Small intestine (tissue), 7 donors: Measurements from ENCODE around the gene TEX28. TPM values are rescaled to one million over a fixed set of nuclear protein-coding genes. Genes with fewer than 3 reads are reported as not detected.
"Not testable (repeated sequence)": the region's sequence is repeated elsewhere in the genome, so short reads cannot be mapped to it uniquely, and the experiment has no call there.

ENCODE experiments used
- DNase-seq, 2 donors: peaks; one replicate each; pipeline versions ENCODE4 v3.0.0 to v3.0.0-alpha.2; 2013
- FAIRE-seq: peaks from 2 replicates; lab custom pipeline; 2012; peaks lifted over from hg19 to GRCh38; lab: Jason Lieb, UNC
- H3K27ac ChIP-seq, 3 donors: one replicate each; pipeline ENCODE4 v1.5.1; 2013; ENCODE audit warnings: low read length in 2 of 3, mild to moderate bottlenecking in 2 of 3, control low read depth in 1 of 3, inconsistent platforms in 1 of 3, low read depth in 1 of 3, moderate library complexity in 1 of 3
- H3K27me3 ChIP-seq, 3 donors: one replicate each; pipeline ENCODE4 v1.6.1; 2013; ENCODE audit warnings: low read length in 3 of 3, inconsistent platforms in 1 of 3; ENCODE audit not compliant: control insufficient read depth in 3 of 3, insufficient read depth in 3 of 3
- H3K36me3 ChIP-seq, 3 donors: one replicate each; pipeline ENCODE4 v1.6.1; 2013; ENCODE audit warnings: low read length in 3 of 3, inconsistent platforms in 1 of 3, low read depth in 1 of 3, mild to moderate bottlenecking in 1 of 3, moderate library complexity in 1 of 3; ENCODE audit not compliant: control insufficient read depth in 3 of 3, insufficient read depth in 2 of 3
- H3K4me1 ChIP-seq, 3 donors: one replicate each; pipeline ENCODE4 v1.6.1; 2013; ENCODE audit warnings: low read length in 2 of 3, inconsistent platforms in 1 of 3, low read depth in 1 of 3, mild to moderate bottlenecking in 1 of 3, moderate library complexity in 1 of 3; ENCODE audit not compliant: control insufficient read depth in 3 of 3, insufficient read depth in 2 of 3
- H3K4me3 ChIP-seq, 3 donors: one replicate each; pipeline ENCODE4 v1.5.1; 2013; ENCODE audit warnings: low read length in 3 of 3, control low read depth in 1 of 3, inconsistent platforms in 1 of 3, low read depth in 1 of 3, mild to moderate bottlenecking in 1 of 3, moderate library complexity in 1 of 3
- H3K9me3 ChIP-seq, 2 donors: one replicate each; pipeline ENCODE4 v1.6.1; 2013; ENCODE audit warnings: low read depth in 1 of 2, low read length in 1 of 2; ENCODE audit not compliant: control insufficient read depth in 2 of 2, insufficient read depth in 1 of 2
- WGBS, 3 donors: extraction: QIAGEN DNeasy Blood & Tissue Kit; methylation state at CpG; one replicate each; pipeline ENCODE4 v1.1.7; 2013; 5-methylcytosine and 5-hydroxymethylcytosine counted together
- polyA plus RNA-seq, 4 donors: library from polyadenylated mRNA; stranded (reverse) in 3 of 4; unstranded in 1 of 4; fragments of 200-250 nt in 3 of 4; fragments of 120-200 nt in 1 of 4; gene quantifications; one replicate each; pipeline versions ENCODE4 v1.2.1 to v1.2.3, GENCODE V29; 2013
- donor health status: healthy with polysubstance abuse.
- donor health status: control.
- donor health status: control.
- donor health status: Bipolar disorder and iron deficiency.
- donor health status: healthy.

The TEX28 gene
- polyA plus RNA-seq, 4 donors = not detected

DNA sequence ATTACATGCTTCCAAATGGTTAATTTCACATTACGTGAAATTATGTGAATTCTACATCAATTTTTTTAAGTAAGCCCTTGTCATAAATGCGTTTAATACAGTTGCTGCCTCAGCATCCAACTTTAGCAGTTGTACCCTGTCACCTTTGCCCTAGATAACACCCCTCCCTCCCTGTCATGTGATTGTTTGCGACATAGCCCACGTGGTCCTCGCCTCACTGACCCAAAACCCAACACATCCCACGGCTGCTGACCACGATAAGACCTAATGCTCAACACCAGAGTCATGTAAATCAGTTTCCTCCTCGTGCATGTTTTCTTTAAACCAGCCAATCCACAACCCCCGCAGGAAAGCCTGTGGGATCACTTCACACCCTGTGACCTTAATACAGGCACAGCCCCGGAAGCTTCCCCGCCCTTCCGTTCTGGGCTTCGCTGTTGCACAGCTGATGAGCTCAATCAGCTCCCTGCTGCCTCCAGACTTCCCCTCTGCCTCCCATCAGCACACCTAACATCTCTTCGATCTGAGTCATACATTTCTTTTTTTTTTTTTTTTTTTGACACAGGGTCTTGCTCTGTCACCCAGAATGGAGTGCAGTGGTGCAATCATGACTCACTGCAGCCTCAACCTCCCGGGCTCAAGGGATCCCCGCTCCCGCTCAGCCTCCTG is 47.4 kb downstream of the TEX28 start:
- H3K36me3 ChIP-seq, H3K9me3 ChIP-seq, H3K4me1 ChIP-seq, DNase-seq, H3K27me3 ChIP-seq, H3K27ac ChIP-seq, FAIRE-seq, H3K4me3 ChIP-seq: not testable (repeated sequence)
- WGBS, 3 donors = no CpG with 5 or more reads among the region's 17 CpGs

DNA sequence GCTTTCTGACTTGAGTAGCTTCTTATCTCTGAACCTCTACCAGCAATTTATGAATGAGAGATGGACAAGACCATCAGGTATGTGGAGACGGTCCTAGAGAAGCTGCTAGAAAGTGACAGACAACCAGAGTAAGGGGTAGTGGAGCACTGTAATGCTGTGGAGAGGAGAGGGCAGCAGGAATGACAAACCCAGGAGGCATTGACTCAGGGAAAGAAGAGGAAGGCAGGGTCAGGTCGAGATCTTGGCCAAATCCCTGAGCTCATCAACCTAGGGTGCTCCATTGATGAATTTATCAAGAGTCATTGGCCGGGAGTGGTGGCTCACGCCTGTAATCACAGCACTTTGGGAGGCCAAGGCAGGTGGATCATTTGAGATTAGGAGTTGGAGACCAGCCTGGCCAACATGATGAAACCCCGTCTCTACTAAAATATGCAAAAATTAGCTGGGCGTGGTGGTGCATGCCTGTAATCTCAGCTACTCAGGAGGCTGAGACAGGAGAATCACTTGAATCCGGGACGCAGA is 54.9 kb downstream of the TEX28 start:
- peak in 1 of 2 donors; percentile 0 for DNase-seq
- not testable (repeated sequence) for FAIRE-seq, H3K27me3 ChIP-seq, H3K4me3 ChIP-seq, H3K27ac ChIP-seq, H3K4me1 ChIP-seq, H3K9me3 ChIP-seq, H3K36me3 ChIP-seq
- 61 to 81% (median 75%) methylated on average over 4 to 6 of the region's 8 CpGs for WGBS, 3 donors

DNA sequence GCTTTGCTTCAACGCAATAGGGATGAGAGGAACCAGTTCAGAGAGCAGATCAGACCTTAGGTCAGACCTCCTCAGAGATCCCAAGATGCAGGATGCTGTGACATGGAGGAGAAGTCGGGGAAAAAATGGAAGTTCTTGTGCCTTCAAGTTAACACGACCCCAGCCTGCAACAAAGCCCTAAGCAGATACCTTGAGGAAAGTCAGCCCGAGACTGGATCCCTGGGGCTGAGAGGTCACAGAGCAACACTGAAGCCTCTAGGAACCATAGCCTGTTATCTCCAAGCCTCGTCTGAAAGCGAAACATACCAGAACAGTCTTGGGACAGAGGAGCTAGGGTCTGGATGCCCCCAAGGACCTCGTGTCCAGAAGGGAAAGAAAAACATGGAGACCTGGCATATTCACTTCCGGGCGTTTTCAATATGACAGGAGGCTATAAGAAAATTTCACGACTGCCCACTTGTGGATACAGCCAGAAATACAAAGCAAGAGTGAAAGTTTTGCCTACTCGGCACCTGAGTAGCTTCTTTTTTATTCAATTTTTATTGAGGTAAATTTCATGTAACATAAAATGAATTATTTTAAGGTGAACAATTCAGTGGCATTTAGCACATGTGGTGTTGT is 55.9 kb downstream of the TEX28 start:
- not testable (repeated sequence) for DNase-seq, FAIRE-seq, H3K27me3 ChIP-seq, H3K9me3 ChIP-seq, H3K36me3 ChIP-seq, H3K4me1 ChIP-seq, H3K4me3 ChIP-seq, H3K27ac ChIP-seq
- WGBS, 3 donors = 66 to 100% (median 80%) methylated on average over 1 to 9 of the region's 11 CpGs

DNA sequence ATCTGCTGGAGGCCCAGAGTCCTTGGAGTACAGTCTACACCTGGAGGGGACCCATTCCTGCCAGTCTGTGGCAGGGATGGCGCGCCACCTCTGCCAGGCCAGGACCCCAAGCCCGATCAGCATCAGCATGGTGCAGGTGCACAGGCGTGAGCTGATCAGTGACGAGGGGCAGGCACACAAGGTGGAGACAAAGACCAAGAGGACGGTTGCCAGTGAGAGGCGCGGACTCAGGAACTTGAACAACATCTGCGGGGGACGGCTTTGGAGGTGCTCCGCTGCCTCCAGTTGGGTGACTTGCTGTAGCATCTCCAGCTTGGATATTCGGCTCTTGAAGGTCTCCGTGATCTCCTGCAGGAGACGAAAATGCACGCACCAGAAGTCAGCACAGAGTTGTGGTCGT is 61.3 kb downstream of the TEX28 start:
- H3K27ac ChIP-seq, DNase-seq, H3K4me1 ChIP-seq, FAIRE-seq, H3K27me3 ChIP-seq, H3K36me3 ChIP-seq, H3K4me3 ChIP-seq, H3K9me3 ChIP-seq: not testable (repeated sequence)
- WGBS, 3 donors = no CpG with 5 or more reads among the region's 16 CpGs

DNA sequence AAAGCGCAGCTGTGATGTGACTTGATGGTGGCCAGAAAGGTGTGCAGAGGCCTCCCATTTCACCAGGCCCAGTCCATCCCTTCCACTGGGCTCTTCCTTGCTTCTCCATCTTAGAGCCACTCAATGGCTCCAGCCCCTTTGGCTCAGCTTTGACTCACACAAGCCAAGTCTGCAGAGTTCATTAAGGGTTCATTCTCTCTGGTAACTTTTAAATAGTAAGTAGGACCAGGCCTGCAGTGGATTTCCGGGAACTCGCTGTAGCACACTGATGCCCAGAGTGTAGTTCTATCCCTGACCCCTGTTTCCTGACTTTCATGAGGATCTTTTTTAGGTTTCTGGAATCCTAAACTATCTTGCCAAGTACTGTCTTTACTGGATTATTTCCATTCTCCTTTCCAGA is 63.5 kb downstream of the TEX28 start:
- FAIRE-seq, H3K27ac ChIP-seq: not testable (repeated sequence)
- no CpG with 5 or more reads among the region's 3 CpGs for WGBS, 3 donors

DNA sequence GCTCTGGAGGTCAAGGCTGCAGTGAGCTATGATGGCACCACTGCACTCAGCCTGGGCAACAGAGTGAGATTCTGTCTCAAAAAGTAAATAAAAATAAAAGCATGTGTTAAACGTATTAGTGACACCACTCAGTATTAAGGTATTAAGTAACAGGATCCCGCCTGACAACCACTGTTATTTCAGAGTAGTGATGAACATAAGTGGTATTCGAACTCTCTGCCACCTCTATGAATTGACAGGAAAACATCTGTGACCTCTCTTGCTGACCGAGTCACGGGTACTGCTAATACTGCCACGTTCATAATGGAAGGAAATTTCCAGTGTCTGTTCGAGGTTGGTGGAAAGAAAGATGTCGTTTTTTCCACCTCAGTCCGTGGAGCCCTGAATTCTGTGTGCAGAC is 68.2 kb downstream of the TEX28 start:
- H3K4me1 ChIP-seq, H3K27ac ChIP-seq, DNase-seq, H3K36me3 ChIP-seq, H3K4me3 ChIP-seq, H3K27me3 ChIP-seq, H3K9me3 ChIP-seq, FAIRE-seq: not testable (repeated sequence)
- WGBS, 3 donors = no CpG with 5 or more reads among the region's 9 CpGs

More for the DNA sequence above, 63.5 kb downstream of the TEX28 start:
- not testable (repeated sequence) for H3K9me3 ChIP-seq, H3K36me3 ChIP-seq, H3K4me3 ChIP-seq, H3K27me3 ChIP-seq, DNase-seq, H3K4me1 ChIP-seq

DNA sequence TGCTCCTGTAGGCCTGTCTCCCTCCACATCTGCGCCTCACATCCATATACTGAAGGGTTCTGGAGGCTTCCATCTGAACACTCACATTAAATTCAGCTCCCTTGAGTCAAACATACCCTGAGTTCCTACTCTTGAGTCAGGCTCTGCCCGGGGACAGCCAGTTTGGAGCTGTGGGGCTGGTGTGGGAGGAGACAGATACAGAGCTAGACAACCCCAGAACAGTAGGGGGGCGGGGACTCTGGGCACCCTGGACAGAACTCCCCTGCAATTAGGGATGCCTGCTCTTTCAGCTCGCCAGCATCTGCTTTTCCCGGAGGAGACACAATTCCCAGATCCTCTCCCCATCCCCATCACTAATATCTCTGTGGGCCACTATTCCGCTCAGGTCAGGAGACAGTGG is 69.6 kb downstream of the TEX28 start:
- H3K9me3 ChIP-seq, H3K36me3 ChIP-seq, H3K4me3 ChIP-seq, DNase-seq, H3K27ac ChIP-seq, H3K4me1 ChIP-seq, H3K27me3 ChIP-seq, FAIRE-seq: not testable (repeated sequence)
- WGBS, 3 donors = no CpG with 5 or more reads among the region's 6 CpGs
